HL-60/S4 (cell line): Measurements from ENCODE around the gene ZNF217.

Experiments
- in situ Hi-C: fragments of 300-500 bp; cut with MboI; formaldehyde crosslinking; loops from 2 replicates; pipeline ENCODE4 v1.14.3; 2022; ENCODE audit warnings: low sequenced_read_pairs

The ZNF217 gene

DNA sequence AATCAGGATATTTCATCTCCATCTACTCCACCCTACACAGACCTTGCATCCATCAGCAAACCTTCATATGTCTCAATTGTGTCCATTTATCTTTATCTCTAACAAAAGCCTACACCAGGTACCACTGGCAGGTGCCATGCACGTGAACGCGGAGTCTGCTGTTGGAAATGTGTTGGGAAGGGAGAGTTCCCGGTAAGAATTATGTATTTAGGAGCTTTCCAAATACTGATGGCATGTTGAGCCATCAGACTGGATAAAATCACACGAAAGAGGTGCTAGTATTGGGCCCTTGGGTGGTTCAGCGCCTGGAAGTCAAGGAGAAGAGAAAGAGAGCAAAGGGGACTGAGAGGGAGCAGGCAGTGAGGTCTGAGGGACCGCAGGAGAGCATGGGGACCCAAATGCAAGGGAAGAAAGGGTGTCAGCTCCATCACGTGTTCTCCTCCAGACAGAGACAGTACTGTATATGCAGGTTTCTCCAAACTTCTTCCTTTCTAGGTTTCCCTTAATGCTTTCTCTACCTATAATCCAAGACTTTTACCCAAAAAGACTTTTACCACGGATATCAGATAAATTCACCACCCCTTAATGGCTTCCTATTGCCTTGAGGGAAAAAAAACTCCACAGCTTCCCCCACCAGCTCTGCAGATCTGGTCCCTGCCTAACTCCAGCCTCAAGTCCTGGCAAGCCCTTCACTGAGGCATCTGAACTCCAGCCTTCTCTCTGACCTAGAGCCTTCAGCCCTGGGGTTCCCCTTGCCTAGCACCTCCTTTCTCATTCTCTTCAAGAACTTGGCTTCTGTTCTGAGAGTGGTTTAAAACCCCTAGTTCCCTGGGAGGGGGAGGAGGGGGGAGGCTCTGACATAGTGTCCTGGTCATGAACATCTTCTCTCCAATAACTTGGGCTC, 4.8 kb upstream of the ZNF217 start:
- in situ Hi-C loops: loop anchor here (25.0 kb wide), 1 partner anchor 339 kb away; no protein-coding TSS in a partner anchor

DNA sequence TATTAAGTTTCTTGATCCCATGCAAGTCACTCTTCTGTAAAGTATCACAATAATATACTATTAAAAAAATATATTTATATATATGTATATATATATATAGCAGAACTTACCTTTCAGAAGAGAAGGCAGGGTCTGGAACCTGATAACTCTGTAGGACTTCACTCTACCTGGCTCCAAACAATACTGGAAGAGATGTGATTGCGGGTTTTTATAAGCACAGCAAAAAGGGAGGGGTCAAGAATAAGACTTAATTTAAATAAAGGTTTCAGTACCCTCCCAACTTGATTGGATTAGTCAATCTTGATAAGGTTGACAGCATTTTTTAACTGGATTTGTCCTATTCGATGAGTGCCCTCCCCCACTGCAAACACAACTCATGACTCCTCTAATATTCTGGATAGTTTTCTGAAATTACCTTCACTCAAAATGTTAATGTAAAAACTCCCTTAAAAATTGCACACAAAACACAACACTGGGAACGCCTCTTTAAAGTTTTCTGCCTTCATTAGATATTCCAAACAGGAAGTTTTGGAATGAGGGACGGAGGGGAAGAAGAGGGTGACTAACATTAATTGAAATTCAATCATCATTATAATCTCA, 4.0 kb upstream of the ZNF217 start:
- in situ Hi-C loops: loop anchor here (25.0 kb wide), 1 partner anchor 340 kb away; no protein-coding TSS in a partner anchor

DNA sequence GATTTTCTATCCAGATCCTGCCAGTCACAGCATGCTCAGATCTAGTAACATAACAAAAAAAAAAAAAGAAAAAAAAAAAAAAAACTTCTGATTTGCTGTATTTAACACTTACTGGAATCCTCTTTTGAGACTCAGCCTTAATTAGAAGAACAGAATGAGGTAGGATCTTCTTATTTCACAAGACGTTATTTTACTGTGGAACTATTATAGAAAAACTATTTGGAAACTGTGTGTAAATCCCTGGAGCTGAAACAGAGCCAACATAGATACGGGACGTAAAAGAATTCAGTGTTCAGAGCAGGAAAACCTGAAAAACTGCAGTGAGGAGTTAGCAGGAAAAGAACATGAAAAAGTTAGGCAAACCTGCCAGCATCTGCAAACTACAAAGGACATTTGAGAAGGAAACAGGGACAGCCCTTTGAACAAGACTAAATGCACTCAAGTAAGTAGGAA, 3.4 kb upstream of the ZNF217 start:
- in situ Hi-C loops: loop anchor here (25.0 kb wide), 1 partner anchor 340 kb away; no protein-coding TSS in a partner anchor

DNA sequence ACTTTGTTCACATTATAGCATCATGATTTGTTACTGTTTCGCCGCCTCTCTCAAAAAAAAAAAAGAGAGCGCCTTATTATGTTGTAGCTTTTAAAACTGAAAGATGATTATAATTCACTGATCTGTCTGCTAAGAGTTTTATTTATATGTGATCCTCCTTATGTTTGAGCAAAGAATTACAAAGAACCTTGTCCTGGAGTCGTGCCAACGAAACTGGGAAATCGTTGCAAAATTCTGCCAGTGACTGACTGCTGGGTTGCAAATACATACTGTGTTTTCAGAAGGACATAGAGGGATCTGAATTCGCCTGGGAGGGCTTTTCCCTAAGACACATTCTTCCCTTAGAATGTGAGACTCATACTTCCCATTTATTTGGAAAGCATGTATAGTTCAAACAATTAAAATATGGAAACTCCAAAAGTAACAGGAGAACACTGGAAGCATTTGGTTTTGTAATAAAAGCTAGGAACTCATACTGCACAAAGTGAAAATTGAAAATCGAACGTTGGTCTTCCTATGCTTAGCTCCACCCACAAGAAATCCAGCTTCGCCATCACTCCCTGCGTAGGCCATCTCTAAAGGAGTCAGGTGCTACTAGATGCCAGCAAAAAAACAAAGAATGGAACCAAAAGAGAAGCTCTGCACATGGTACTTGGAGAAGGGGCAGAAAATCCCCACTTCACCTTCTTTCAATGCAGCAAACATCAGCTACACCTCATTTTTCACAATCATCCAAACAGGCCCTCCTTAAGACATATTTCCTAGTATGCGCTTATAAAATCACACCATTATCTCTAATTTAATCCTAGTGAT, 2.8 kb upstream of the ZNF217 start:
- in situ Hi-C loops: loop anchor here (25.0 kb wide), 1 partner anchor 341 kb away; no protein-coding TSS in a partner anchor

DNA sequence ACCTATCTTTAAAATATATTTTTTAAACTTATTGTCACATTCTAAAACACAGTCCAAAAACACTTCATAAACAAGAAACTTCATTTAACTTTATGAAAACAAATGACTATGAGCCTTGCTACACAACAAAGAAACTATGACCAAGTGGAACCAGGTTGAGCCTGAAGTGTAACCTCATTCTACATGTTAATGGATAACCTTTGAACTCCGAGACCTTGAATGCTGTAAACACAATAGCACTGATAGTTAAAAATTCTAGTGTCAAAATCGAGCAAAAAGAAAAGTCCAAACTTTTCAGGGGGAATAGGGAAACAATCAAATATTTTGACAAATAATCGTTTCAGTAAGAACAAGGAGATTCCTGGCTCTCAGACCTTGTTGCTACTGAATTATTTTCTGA, 2.1 kb upstream of the ZNF217 start:
- in situ Hi-C loops: loop anchor here (25.0 kb wide), 1 partner anchor 342 kb away; no protein-coding TSS in a partner anchor

DNA sequence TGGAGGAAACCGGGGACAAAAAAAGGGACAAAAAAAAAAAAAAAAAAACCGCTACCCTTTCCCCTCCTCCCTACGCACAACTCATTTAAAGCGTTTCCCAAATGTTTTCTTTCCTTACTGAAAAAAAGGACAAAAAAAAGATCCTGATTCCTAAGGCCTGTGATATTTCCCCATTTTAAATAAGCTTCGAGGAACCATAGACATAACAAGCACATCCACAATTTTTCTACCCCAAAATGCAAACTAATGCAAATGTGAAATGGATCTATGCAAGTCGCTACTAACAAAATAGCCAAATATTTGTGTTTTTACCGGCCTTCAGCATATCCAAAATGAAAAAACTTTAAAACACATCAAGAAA, 1.4 kb upstream of the ZNF217 start:
- in situ Hi-C loops: loop anchor here (25.0 kb wide), 1 partner anchor 342 kb away; no protein-coding TSS in a partner anchor

DNA sequence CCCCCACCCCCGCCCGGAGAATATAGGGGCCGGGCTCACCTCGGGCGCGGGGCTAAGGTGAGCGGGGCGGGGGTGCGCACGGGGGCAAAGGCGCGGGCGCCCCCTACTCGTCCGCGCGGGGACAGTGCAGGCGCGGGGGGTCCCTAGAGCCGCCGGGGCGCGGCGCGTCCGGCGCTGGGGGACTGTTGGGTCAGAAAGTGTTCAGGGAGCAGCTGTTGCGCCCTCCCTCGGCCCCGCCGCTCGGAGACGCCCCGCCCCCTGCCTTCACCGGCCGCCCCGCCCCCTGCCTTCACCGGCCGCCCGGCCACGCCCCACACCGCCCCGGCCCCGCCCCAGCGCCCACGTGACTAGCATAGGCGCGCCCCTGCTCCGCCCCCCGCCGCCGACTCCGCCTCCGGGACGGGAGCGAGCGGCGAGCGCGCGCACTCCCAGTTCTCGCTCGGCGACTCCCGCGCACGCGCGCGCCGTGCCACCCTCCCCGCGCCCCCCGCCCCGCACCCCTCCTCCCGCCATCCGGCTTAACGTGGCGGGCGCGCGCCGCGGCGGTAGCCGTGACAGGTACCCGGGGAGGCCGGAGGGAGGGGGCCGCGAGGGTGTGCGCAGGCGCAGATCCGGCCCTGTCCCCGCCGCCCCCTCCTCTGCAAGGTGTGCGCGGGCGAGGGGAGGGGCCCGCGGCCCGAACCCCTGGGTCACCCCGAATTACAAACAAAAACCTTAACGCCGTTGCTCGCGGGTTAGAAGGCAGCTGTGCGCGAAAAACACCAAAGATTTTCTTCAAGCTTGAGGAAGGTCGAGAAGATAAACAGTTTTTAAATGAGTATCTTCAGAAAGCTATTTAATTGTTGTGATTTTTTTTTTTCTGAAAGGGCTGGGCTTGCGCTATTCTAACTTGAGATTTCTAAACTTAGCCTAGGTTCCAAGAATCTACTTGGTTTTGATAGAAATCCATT, 704 bp upstream of the ZNF217 start:
- in situ Hi-C loops: loop anchor here (25.0 kb wide), 1 partner anchor 343 kb away; no protein-coding TSS in a partner anchor

DNA sequence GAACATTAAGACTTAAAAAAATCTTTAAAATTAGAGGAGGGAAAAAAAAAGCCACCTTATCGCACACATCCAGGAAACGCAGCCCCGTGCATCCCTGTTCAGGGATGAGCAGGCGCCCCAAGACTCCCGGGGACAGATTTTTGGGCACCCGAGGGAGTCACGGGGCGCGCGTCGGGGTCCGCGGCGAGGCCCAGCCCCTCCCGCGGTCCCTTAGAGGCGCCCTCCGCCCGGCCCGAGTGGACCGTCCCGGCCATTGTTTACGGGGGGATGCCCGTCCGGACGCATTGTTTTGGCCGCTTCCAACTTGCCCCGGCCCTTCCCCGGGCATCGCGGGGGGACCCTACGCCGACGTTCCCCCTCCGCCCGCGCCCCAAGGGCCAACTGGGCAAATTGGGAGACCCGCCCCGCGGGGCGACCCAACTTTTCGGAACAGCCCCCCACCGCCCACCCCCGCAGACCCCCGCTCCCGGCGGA, 610 bp downstream of the ZNF217 start:
- in situ Hi-C loops: loop anchor here (25.0 kb wide), 1 partner anchor 344 kb away; no protein-coding TSS in a partner anchor

DNA sequence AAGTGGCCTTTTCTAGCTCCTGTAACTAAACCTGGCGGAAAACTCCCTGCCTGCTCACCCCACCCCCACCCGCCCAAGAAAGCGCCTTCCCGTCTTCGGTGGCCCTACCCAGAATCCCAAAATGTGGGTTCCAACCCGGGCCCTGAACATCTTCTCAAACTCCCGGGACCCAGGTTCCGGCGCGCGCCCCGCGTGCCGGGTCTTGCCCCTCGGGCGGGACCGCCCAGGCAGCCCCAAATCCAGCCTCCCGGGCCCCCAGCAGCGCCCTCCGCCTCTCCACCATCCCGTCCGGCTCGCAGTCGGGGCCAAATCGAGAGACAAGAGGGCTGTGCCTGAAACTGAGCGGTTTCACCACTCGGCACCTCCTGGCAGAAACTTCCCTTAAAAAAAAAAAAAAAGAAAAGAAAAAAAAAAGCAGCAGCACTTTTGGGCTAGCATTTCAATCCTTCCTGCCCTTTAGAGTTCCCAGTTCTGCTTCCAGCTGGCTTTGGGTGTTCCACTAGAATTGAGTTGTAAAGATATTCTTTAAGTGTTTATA, 1.1 kb downstream of the ZNF217 start:
- in situ Hi-C loops: loop anchor here (25.0 kb wide), 1 partner anchor 345 kb away; no protein-coding TSS in a partner anchor

DNA sequence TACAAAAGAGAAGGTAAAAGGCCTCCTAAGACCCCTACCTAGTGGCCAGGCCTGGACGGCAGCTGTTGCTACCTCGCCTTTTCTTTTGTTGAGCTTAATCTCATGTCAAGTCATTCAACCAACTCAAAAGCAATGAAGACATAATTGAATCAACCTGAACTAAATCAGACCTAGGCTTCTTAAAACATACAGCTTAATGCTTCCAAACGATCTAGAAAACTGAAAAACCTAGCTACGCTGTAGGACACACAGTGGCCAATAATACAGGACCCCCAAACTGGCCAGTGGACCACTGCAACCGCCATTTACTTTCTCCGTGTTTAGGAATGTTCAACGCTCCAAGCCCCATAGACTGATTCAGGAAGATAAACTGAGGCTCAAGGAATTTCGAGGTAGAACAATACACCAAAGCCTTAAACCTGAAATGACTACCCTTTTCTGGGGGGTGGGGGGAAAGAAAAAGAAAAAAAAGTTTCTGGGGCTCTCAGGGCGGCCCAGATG, 1.6 kb downstream of the ZNF217 start:
- in situ Hi-C loops: loop anchor here (25.0 kb wide), 1 partner anchor 345 kb away; no protein-coding TSS in a partner anchor

DNA sequence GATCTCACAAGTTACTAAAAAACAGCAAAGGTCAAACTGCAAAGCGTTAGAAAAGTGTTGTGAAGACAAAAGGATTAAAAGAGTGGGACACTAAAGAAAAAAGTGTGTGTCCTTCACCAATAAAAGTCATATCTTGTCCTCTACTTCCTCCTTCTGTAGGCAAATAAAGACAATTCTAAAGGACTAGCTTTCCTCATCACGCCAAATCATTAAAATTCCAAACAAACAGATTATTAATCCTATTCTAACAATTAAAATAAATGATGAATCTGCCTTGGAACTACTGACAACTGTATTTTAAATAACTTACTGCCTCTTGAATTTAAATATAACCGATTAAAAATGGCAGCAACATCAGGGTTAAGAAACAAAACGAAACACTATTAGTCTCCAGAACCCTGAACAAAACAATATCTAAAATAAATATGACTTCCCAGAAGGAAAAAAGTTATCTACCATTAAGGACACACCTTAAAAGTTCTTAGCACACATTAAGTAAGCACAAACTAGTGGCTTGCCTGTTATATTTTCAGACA, 2.4 kb downstream of the ZNF217 start:
- in situ Hi-C loops: loop anchor here (25.0 kb wide), 1 partner anchor 346 kb away; no protein-coding TSS in a partner anchor

DNA sequence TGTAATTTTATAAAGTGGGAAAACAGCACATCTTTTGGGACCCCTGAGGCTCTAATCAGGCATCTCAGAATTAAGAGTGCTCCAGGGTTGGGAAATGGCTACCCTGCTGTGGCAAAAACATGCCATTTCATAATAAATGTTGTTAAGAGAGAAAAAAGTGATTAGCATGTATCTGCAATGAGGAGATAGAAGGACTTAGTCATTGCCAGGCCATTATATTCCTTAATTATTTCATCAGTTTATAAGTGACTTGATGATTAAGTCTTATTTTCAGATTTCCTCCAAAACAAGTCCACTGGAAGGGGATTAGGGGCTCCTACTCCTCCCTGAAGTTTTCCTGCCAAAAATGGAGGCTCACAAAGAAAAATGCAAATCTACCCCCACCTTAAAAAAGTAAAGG, 3.0 kb downstream of the ZNF217 start:
- in situ Hi-C loops: loop anchor here (25.0 kb wide), 1 partner anchor 347 kb away; no protein-coding TSS in a partner anchor

DNA sequence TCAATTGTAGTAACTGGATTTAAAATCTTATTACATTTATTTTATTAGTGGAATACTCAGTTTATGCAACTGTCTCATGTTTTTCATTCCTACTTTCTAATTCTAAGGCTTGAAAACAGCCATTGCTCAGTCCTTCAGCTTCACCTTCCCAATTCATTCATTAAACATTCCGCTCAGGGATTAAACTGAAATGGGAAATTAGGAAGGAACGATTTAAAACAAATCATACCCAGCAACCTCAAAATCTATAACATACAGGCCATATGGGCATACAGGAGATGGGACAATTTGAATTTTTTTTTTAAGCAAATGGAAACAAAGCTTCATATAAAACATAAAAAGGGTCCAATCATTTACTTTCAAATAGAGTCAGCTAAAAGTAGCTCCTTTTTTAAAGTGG, 3.5 kb downstream of the ZNF217 start:
- in situ Hi-C loops: loop anchor here (25.0 kb wide), 1 partner anchor 347 kb away; no protein-coding TSS in a partner anchor

DNA sequence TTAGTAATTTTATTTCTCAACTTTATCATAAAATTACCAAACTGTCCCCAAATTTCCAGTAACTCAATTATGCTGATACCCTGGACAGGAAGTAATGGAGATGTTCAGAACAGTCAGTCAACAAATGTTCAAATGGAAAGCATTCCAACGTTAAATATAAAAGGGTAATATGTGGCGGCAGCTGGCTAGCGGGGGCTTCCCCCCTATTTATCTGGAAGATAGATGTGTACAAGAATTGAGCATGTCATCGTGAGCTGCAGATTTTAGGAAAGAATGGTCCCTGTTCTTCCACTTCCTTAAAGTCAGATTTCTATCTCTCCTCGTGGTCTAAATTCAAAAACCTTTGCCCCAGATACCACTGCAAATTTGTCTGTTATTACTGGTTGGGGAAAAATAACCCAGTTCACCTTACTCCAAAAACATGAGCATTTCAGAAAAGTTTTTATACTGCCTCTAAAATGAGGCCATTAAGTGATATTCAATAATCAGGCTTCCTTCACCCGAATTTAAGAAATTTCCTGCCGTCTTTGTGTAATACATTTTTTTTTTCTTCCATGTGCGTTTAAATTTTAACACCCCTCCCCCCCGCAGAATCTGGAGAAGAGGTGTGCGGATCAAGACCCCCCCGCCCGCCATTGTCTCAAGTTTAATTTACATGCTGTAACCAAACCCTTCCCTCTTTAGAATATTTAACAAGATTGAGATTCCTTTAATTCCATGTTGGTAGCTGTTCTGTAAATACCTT, 4.1 kb downstream of the ZNF217 start:
- in situ Hi-C loops: loop anchor here (25.0 kb wide), 1 partner anchor 348 kb away; no protein-coding TSS in a partner anchor

DNA sequence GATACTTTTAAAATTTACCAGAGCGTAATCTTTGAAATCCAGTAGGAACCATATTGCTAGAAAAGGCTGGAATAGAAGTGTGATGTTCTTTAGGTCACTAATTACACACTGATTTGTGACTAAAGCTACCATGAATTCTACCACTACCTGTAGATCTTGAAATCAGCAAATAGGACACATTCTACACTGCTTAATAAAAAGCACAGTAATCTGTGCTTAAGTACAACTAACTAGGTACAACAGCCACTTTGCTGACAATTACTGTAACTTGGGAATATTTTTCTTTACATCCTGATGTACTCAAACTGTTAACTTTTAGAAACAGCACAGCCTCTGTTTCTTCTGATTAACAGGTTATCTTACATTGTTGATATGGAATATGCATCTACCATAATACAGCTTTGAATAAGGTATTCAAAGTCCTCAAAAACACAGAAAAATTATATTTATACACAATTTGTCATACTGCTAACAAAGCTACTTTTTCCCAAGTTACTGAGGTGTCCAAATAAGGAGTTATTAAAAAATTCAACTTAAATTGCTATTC, 6.4 kb downstream of the ZNF217 start:
- in situ Hi-C loops: loop anchor here (25.0 kb wide), 1 partner anchor 350 kb away; no protein-coding TSS in a partner anchor

DNA sequence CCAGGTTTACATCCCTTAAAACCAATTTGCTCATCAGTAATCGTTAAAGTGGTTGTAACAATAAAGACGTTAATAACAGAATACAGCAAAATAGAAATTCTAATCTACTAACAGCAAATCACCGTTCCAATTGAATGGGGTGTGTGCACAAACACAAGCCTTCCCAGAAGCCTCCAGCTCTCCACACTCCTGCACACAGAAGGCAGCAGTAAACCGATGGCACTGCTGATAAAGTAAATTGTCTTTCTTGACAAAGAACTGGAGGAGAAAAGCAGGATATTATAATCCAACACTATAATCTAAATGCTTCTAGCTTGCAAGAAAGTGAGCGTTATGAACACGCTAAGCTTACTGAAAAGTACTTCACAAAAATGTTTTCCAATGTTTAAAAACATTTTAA, 7.0 kb downstream of the ZNF217 start:
- in situ Hi-C loops: loop anchor here (25.0 kb wide), 1 partner anchor 351 kb away; no protein-coding TSS in a partner anchor

DNA sequence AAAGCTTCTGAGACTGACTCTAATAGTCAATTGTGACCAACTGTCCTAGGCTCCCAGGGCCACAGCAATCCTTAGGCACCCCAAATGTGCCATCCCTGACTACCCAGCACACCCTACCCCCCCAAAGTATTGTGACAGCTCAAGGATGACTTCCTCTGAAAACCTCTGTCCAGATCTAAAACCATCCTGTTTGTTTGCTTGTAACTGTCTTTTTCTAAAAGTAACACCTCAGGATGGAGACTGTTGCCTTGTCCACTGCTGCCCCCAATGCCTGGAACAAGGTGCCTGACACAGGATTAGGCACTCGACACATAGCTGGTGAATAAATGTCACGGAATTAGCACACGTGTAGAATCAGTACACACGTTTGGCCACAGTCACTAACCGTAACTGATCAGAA, 7.7 kb downstream of the ZNF217 start:
- in situ Hi-C loops: loop anchor here (25.0 kb wide), 1 partner anchor 351 kb away; no protein-coding TSS in a partner anchor
